IPS-15b (cell line): ENCODE results near the gene SLC43A2.

Experiments
- H3K27me3 ChIP-seq: one replicate; pipeline ENCODE4 v1.6.1; 2013; ENCODE audit warnings: low read length; ENCODE audit not compliant: control insufficient read depth, insufficient read depth
- H3K36me3 ChIP-seq: one replicate; pipeline ENCODE4 v1.6.1; 2013; ENCODE audit warnings: low read length; ENCODE audit not compliant: control insufficient read depth, insufficient read depth
- H3K4me1 ChIP-seq: one replicate; pipeline ENCODE4 v1.6.1; 2013; ENCODE audit warnings: mild to moderate bottlenecking, low read length; ENCODE audit not compliant: control insufficient read depth, insufficient read depth
- H3K4me3 ChIP-seq: one replicate; pipeline ENCODE4 v1.5.1; 2013; ENCODE audit warnings: low read depth, low read length
- H3K9ac ChIP-seq: one replicate; pipeline ENCODE4 v1.6.1; 2013; ENCODE audit warnings: low read depth, mild to moderate bottlenecking, low read length
- H3K9me3 ChIP-seq: one replicate; pipeline ENCODE4 v1.6.1; 2013; ENCODE audit warnings: mild to moderate bottlenecking, low read length; ENCODE audit not compliant: control insufficient read depth, insufficient read depth

Gene SLC43A2

GRCh38 chr17:1627182-1627981, 1.3 kb downstream of the SLC43A2 start:
- Histone ChIP-seq H3K4me1 (no peaks in the 10 kb centered on the region), H3K36me3 (no peaks in the 10 kb centered on the region), H3K4me3 (peak overlapping the region; percentile 85), H3K27me3 (peaks cover 2% of the 10 kb centered on the region), H3K9ac (no peak overlapping the region), H3K9me3 (no peaks in the 10 kb centered on the region)

- H3K36me3 ChIP-seq: no peaks in the 10 kb centered on the region
- H3K9me3 ChIP-seq: no peaks in the 10 kb centered on the region
- H3K4me3 ChIP-seq: no peak overlapping the region
- peaks cover 2% of the 10 kb centered on the region for H3K27me3 ChIP-seq
- no peaks in the 10 kb centered on the region for H3K4me1 ChIP-seq
- H3K9ac ChIP-seq: no peak overlapping the region
Observed at GRCh38 chr17:1626333-1626732, 2.3 kb downstream of the SLC43A2 start.

GRCh38 chr17:1625581-1625980, 3.1 kb downstream of the SLC43A2 start:
- Histone ChIP-seq H3K4me1 (no peaks in the 10 kb centered on the region), H3K9me3 (no peaks in the 10 kb centered on the region), H3K4me3 (no peak overlapping the region), H3K36me3 (no peaks in the 10 kb centered on the region), H3K9ac (no peak overlapping the region), H3K27me3 (peaks cover 2% of the 10 kb centered on the region)

- Histone ChIP-seq H3K36me3 (no peaks in the 10 kb centered on the region), H3K9me3 (no peaks in the 10 kb centered on the region), H3K27me3 (peaks cover 2% of the 10 kb centered on the region), H3K9ac (no peak overlapping the region), H3K4me3 (no peak overlapping the region), H3K4me1 (no peaks in the 10 kb centered on the region)
Observed at GRCh38 chr17:1625053-1625452, 3.6 kb downstream of the SLC43A2 start.

GRCh38 chr17:1624650-1625049, 4.0 kb downstream of the SLC43A2 start:
- no peak overlapping the region for H3K4me3 ChIP-seq
- H3K9ac ChIP-seq: no peak overlapping the region
- H3K4me1 ChIP-seq: no peaks in the 10 kb centered on the region
- H3K36me3 ChIP-seq: no peaks in the 10 kb centered on the region
- peaks cover 2% of the 10 kb centered on the region for H3K27me3 ChIP-seq
- no peaks in the 10 kb centered on the region for H3K9me3 ChIP-seq

- Histone ChIP-seq H3K9ac (no peak overlapping the region), H3K36me3 (no peaks in the 10 kb centered on the region), H3K4me1 (no peaks in the 10 kb centered on the region), H3K9me3 (no peaks in the 10 kb centered on the region), H3K27me3 (peaks cover 2% of the 10 kb centered on the region), H3K4me3 (no peak overlapping the region)
Observed at GRCh38 chr17:1623057-1623630, 5.5 kb downstream of the SLC43A2 start.

- H3K4me1 ChIP-seq: no peaks in the 10 kb centered on the region
- H3K36me3 ChIP-seq: no peaks in the 10 kb centered on the region
- no peaks in the 10 kb centered on the region for H3K9me3 ChIP-seq
- H3K9ac ChIP-seq: no peak overlapping the region
- no peaks in the 10 kb centered on the region for H3K27me3 ChIP-seq
- no peak overlapping the region for H3K4me3 ChIP-seq
Observed at GRCh38 chr17:1621273-1621954, 7.2 kb downstream of the SLC43A2 start.

GRCh38 chr17:1620486-1620885, 8.1 kb downstream of the SLC43A2 start:
- no peaks in the 10 kb centered on the region for H3K36me3 ChIP-seq
- H3K4me1 ChIP-seq: no peaks in the 10 kb centered on the region
- no peak overlapping the region for H3K4me3 ChIP-seq
- H3K9ac ChIP-seq: no peak overlapping the region
- no peaks in the 10 kb centered on the region for H3K27me3 ChIP-seq
- H3K9me3 ChIP-seq: no peaks in the 10 kb centered on the region

GRCh38 chr17:1617620-1618174, 10.9 kb downstream of the SLC43A2 start:
- H3K27me3 ChIP-seq: no peaks in the 10 kb centered on the region
- H3K9me3 ChIP-seq: no peaks in the 10 kb centered on the region
- no peak overlapping the region for H3K9ac ChIP-seq
- no peaks in the 10 kb centered on the region for H3K36me3 ChIP-seq
- H3K4me1 ChIP-seq: no peaks in the 10 kb centered on the region
- no peak overlapping the region for H3K4me3 ChIP-seq

GRCh38 chr17:1616101-1616500, 12.5 kb downstream of the SLC43A2 start:
- Histone ChIP-seq H3K36me3 (no peaks in the 10 kb centered on the region), H3K4me3 (no peak overlapping the region), H3K9me3 (no peaks in the 10 kb centered on the region), H3K9ac (no peak overlapping the region), H3K4me1 (no peaks in the 10 kb centered on the region), H3K27me3 (no peaks in the 10 kb centered on the region)

- Histone ChIP-seq H3K36me3 (no peaks in the 10 kb centered on the region), H3K4me3 (no peak overlapping the region), H3K9me3 (no peaks in the 10 kb centered on the region), H3K4me1 (no peaks in the 10 kb centered on the region), H3K27me3 (no peaks in the 10 kb centered on the region), H3K9ac (no peak overlapping the region)
Observed at GRCh38 chr17:1612400-1612799, 16.2 kb downstream of the SLC43A2 start.
